H9 (cell line): ENCODE measurements around the gene CCL24. TPM values are rescaled to one million over a fixed set of nuclear protein-coding genes. Genes with fewer than 3 reads are reported as not detected.

Experiments
- DNase-seq: peaks from one replicate; pipeline ENCODE4 v3.0.0-alpha.2; 2017
- H2AFZ ChIP-seq: one replicate; pipeline ENCODE4 v1.6.1; 2013; ENCODE audit warnings: mild to moderate bottlenecking, low read length, control low read depth, moderate library complexity
- H2AK5ac ChIP-seq: 2 replicates; pipeline ENCODE4 v1.6.1; 2013; ENCODE audit warnings: low read length, control low read depth, mixed read lengths; ENCODE audit not compliant: insufficient read length
- H2BK120ac ChIP-seq: one replicate; pipeline ENCODE4 v1.6.1; 2013; ENCODE audit warnings: low read depth, mild to moderate bottlenecking, low read length, control low read depth, inconsistent platforms; ENCODE audit not compliant: poor library complexity, severe bottlenecking
- H2BK12ac ChIP-seq: 2 replicates; pipeline ENCODE4 v1.6.1; 2013; ENCODE audit warnings: low read length, control low read depth, mixed read lengths, low read depth; ENCODE audit not compliant: insufficient read length
- H2BK15ac ChIP-seq: 2 replicates; pipeline ENCODE4 v1.6.1; 2013; ENCODE audit warnings: low read depth, low read length, control low read depth
- H2BK20ac ChIP-seq: one replicate; pipeline ENCODE4 v1.6.1; 2013; ENCODE audit warnings: low read depth, mild to moderate bottlenecking, low read length, control low read depth, inconsistent platforms; ENCODE audit not compliant: poor library complexity, severe bottlenecking
- H2BK5ac ChIP-seq: 2 replicates; pipeline ENCODE4 v1.6.1; 2013; ENCODE audit warnings: low read length, control low read depth, mixed read lengths; ENCODE audit not compliant: insufficient read length
- H3K14ac ChIP-seq: 2 replicates; pipeline ENCODE4 v1.6.1; 2013; ENCODE audit warnings: low read length, control low read depth; ENCODE audit not compliant: insufficient read depth
- H3K18ac ChIP-seq: 2 replicates; pipeline ENCODE4 v1.6.1; 2013; ENCODE audit warnings: low read depth, mild to moderate bottlenecking, mixed read lengths, low read length, control low read depth; ENCODE audit not compliant: insufficient read length
- H3K23ac ChIP-seq: 2 replicates; pipeline ENCODE4 v1.6.1; 2013; ENCODE audit warnings: low read length, control low read depth, mixed read lengths, low read depth; ENCODE audit not compliant: insufficient read length
- H3K23me2 ChIP-seq: 2 replicates; pipeline ENCODE4 v1.6.1; 2013; ENCODE audit warnings: low read depth, mild to moderate bottlenecking, mixed read lengths, low read length, control low read depth; ENCODE audit not compliant: insufficient read length, poor library complexity, severe bottlenecking
- H3K27ac ChIP-seq: 2 replicates; pipeline ENCODE4 v1.5.1; 2013; ENCODE audit warnings: low read length, control low read depth, mixed read lengths, low read depth; ENCODE audit not compliant: insufficient read length
- H3K27me3 ChIP-seq: 2 replicates; pipeline ENCODE4 v1.6.1; 2013; ENCODE audit warnings: low read length, control low read depth, inconsistent platforms; ENCODE audit not compliant: insufficient read depth
- H3K4ac ChIP-seq: 2 replicates; pipeline ENCODE4 v1.6.1; 2013; ENCODE audit warnings: low read depth, mild to moderate bottlenecking, control low read depth, inconsistent platforms, low read length, moderate library complexity
- H3K4me1 ChIP-seq: 2 replicates; pipeline ENCODE4 v1.6.1; 2013; ENCODE audit warnings: low read length, control low read depth, inconsistent platforms; ENCODE audit not compliant: insufficient read depth
- H3K4me2 ChIP-seq: 2 replicates; pipeline ENCODE4 v1.6.1; 2013; ENCODE audit warnings: low read length, control low read depth, mixed read lengths; ENCODE audit not compliant: insufficient read length, insufficient read depth
- H3K56ac ChIP-seq: 2 replicates; pipeline ENCODE4 v1.6.1; 2013; ENCODE audit warnings: low read depth, mild to moderate bottlenecking, mixed read lengths, low read length, control low read depth; ENCODE audit not compliant: insufficient read length
- H3K79me1 ChIP-seq: 2 replicates; pipeline ENCODE4 v1.6.1; 2013; ENCODE audit warnings: low read depth, mild to moderate bottlenecking, moderate library complexity, low read length, control low read depth, inconsistent platforms; ENCODE audit not compliant: insufficient read depth, poor library complexity, severe bottlenecking
- H3K79me2 ChIP-seq: 2 replicates; pipeline ENCODE4 v1.6.1; 2013; ENCODE audit warnings: low read length, control low read depth, inconsistent platforms; ENCODE audit not compliant: insufficient read depth
- H3K9ac ChIP-seq: 2 replicates; pipeline ENCODE4 v1.6.1; 2013; ENCODE audit warnings: low read length, control low read depth, mixed read lengths; ENCODE audit not compliant: insufficient read length; ENCODE audit errors: extremely low read depth
- H3K9me3 ChIP-seq: one replicate; pipeline ENCODE4 v1.6.1; 2013; ENCODE audit warnings: low read depth, low read length, inconsistent platforms; ENCODE audit not compliant: control insufficient read depth
- H3T11ph ChIP-seq: one replicate; pipeline ENCODE4 v1.6.1; 2013; ENCODE audit warnings: mild to moderate bottlenecking, low read length, control low read depth, inconsistent platforms
- H4K20me1 ChIP-seq: one replicate; pipeline ENCODE4 v1.6.1; 2013; ENCODE audit not compliant: control insufficient read depth, insufficient read length, insufficient read depth
- H4K5ac ChIP-seq: 2 replicates; pipeline ENCODE4 v1.6.1; 2013; ENCODE audit warnings: low read depth, mild to moderate bottlenecking, mixed read lengths, low read length, control low read depth; ENCODE audit not compliant: insufficient read length
- H4K8ac ChIP-seq: replicated peaks from 2 replicates; pipeline ENCODE4 v1.6.1; 2013; ENCODE audit warnings: low read length, control low read depth, mixed read lengths, low read depth; ENCODE audit not compliant: insufficient read length
- H4K91ac ChIP-seq: 2 replicates; pipeline ENCODE4 v1.6.1; 2013; ENCODE audit warnings: low read depth, mild to moderate bottlenecking, moderate library complexity, mixed read lengths, low read length, control low read depth; ENCODE audit not compliant: insufficient read length
- H3K27ac Mint-ChIP-seq, 3 experiments: 2 replicates in 2 of 3; 3 replicates in 1 of 3; pipeline ENCODE4 v1.8.0; 2020 to 2021; ENCODE audit warnings: mixed read lengths in 3 of 3, mild to moderate bottlenecking in 1 of 3, moderate library complexity in 1 of 3
- H3K27me3 Mint-ChIP-seq: 2 replicates; pipeline ENCODE4 v1.8.0; 2021; ENCODE audit warnings: low read depth, mild to moderate bottlenecking, moderate library complexity, mixed read lengths
- H3K36me3 Mint-ChIP-seq, 3 experiments: 2 replicates in 2 of 3; 3 replicates in 1 of 3; pipeline ENCODE4 v1.8.0; 2020 to 2021; ENCODE audit warnings: low read depth in 3 of 3, mixed read lengths in 3 of 3; ENCODE audit not compliant: insufficient read depth in 1 of 3
- H3K4me1 Mint-ChIP-seq, 2 experiments: 2 replicates each; pipeline ENCODE4 v1.8.0; 2020; ENCODE audit warnings: mixed read lengths in 2 of 2
- H3K4me3 Mint-ChIP-seq, 2 experiments: 2 replicates in 1 of 2; 3 replicates in 1 of 2; pipeline ENCODE4 v1.8.0; 2020 to 2021; ENCODE audit warnings: mild to moderate bottlenecking in 2 of 2, mixed read lengths in 2 of 2, moderate library complexity in 1 of 2
- H3K9me3 Mint-ChIP-seq, 2 experiments: 2 replicates in 1 of 2; 3 replicates in 1 of 2; pipeline ENCODE4 v1.8.0; 2020; ENCODE audit warnings: mild to moderate bottlenecking in 2 of 2, mixed read lengths in 2 of 2, moderate library complexity in 1 of 2
- WGBS: extraction: QIAGEN DNeasy Blood & Tissue Kit; methylation state at CpG from one replicate; pipeline ENCODE4 v1.1.7; 2013; ENCODE audit warnings: missing lambda C conversion rate, low lambda C conversion rate, mixed read lengths; ENCODE audit not compliant: insufficient read length; ENCODE audit errors: extremely low coverage; 5-methylcytosine and 5-hydroxymethylcytosine counted together
- total RNA-seq: library from RNA; stranded (reverse); gene quantifications from 2 replicates; pipeline ENCODE4 v1.2.1, GENCODE V29; 2021
- TF ChIP-seq, protein P1 (sequence below): fragments of 200-600 bp; sonication (generic); conservative IDR thresholded peaks from 3 replicates; pipeline ENCODE4 v1.8.0; 2021; ENCODE audit warnings: antibody characterized with exemption, mild to moderate bottlenecking

CCL24 gene
- total RNA-seq, 1 experiment from 2014 or later = not detected

DNA sequence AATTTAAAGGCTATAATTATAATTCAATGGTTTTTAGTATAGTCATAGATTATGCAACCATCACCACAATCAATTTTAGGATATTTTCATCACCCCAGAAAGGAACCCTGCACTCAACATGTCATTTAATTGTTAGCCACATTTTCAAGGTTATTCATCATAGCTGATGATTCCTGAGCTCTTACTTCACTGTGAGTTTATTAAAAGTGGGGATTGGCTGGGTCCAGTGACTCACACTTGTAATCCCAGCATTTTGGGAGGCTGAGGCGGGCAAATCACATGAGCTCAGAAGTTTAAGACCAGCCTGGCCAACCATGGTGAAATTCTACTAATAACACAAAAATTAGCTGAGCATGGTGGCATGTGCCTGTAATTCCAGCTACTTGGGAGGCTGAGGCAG lies 42.4 kb downstream of the CCL24 start:
- no peak overlapping the region for H2BK12ac ChIP-seq
- H3K9me3 ChIP-seq = no peaks in the 10 kb centered on the region
- H3K79me2 ChIP-seq = no peaks in the 10 kb centered on the region
- H3K27ac ChIP-seq = no peak overlapping the region
- H2BK120ac ChIP-seq = no peak overlapping the region
- no peaks in the 10 kb centered on the region for H3K36me3 Mint-ChIP-seq
- no peak overlapping the region for H2AFZ ChIP-seq
- H2BK20ac ChIP-seq = no peak overlapping the region
- no CpG with 5 or more reads among the region's 1 CpG for WGBS
- H3K4me1 Mint-ChIP-seq = peaks cover 6 to 7% of the 10 kb centered on the region in 2 experiments
- no peak overlapping the region for H3T11ph ChIP-seq
- no peak overlapping the region for H3K9ac ChIP-seq
- H3K27ac Mint-ChIP-seq = peak overlapping the region in 1 of 3 experiments; percentile 42; a peak in 1 of 7 replicates
- no peaks in the 10 kb centered on the region for H3K4me1 ChIP-seq
- H3K4me3 Mint-ChIP-seq = no peak overlapping the region
- no peak overlapping the region for H4K91ac ChIP-seq
- no peak overlapping the region for H2AK5ac ChIP-seq
- no peak overlapping the region for H3K4ac ChIP-seq
- H3K4me2 ChIP-seq = no peak overlapping the region
- no peak overlapping the region for H4K5ac ChIP-seq
- H3K14ac ChIP-seq = no peak overlapping the region
- no peak overlapping the region for H3K23ac ChIP-seq
- H3K56ac ChIP-seq = no peak overlapping the region
- H3K27me3 Mint-ChIP-seq = no peaks in the 10 kb centered on the region
- TF ChIP-seq, protein P1, sequence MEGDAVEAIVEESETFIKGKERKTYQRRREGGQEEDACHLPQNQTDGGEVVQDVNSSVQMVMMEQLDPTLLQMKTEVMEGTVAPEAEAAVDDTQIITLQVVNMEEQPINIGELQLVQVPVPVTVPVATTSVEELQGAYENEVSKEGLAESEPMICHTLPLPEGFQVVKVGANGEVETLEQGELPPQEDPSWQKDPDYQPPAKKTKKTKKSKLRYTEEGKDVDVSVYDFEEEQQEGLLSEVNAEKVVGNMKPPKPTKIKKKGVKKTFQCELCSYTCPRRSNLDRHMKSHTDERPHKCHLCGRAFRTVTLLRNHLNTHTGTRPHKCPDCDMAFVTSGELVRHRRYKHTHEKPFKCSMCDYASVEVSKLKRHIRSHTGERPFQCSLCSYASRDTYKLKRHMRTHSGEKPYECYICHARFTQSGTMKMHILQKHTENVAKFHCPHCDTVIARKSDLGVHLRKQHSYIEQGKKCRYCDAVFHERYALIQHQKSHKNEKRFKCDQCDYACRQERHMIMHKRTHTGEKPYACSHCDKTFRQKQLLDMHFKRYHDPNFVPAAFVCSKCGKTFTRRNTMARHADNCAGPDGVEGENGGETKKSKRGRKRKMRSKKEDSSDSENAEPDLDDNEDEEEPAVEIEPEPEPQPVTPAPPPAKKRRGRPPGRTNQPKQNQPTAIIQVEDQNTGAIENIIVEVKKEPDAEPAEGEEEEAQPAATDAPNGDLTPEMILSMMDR = no peak
- no peak overlapping the region for H2BK15ac ChIP-seq
- H3K79me1 ChIP-seq = no peaks in the 10 kb centered on the region
- no peaks in the 10 kb centered on the region for H4K20me1 ChIP-seq
- DNase-seq = no peak
- no peaks in the 10 kb centered on the region for H3K27me3 ChIP-seq
- H4K8ac ChIP-seq = no peak overlapping the region
- no peaks in the 10 kb centered on the region for H3K23me2 ChIP-seq
- no peak overlapping the region for H3K18ac ChIP-seq
- H2BK5ac ChIP-seq = no peak overlapping the region
- peaks cover 0 to 2% of the 10 kb centered on the region in 2 experiments; a peak in 1 of 5 replicates for H3K9me3 Mint-ChIP-seq
